Cerebellar cortex (tissue), 1 donor: ENCODE measurements around the gene LEMD3.

Experiments
- DNase-seq: peaks from one replicate; pipeline ENCODE4 v3.0.0-alpha.2; 2015; ENCODE audit warnings: low spot score

LEMD3 gene

DNA sequence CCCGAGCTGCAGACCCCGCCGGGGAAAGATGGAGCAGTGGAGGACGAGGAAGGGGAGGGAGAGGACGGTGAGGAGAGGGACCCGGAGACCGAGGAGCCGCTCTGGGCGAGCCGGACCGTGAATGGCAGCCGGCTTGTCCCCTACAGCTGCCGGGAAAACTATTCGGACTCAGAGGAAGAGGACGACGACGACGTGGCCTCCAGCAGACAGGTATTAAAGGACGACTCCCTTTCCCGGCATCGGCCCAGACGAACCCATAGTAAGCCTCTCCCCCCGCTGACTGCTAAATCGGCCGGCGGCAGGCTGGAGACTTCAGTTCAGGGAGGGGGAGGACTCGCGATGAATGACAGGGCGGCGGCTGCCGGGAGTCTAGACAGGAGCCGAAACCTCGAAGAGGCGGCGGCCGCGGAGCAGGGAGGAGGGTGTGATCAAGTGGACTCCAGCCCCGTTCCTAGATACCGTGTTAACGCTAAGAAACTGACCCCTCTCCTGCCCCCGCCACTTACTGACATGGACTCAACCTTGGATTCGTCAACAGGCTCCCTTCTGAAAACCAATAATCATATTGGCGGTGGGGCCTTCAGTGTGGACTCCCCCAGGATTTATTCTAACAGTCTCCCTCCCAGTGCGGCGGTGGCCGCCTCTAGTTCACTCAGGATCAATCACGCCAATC lies 962 bp downstream of the LEMD3 start:
- DNase-seq, result peak; percentile 68

DNA sequence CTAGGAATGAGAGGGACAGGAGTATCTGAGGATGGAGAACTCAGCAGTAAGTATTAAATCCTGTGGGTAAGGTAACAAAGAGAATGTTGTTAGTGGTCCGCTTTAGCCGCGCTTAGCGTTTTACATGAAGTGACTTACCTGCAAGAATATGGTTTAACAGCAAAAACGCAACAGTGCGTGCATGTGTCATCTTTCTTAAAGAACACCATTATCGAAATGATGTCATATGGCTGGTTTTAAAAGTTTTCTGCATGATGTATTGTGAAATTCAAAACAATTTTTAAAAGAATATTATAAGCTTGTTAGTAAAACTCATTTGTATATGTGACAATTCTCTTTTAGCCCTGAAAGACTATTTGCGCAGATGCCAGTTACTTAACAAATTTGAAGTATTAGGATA lies 1.7 kb downstream of the LEMD3 start:
- no peak for DNase-seq

DNA sequence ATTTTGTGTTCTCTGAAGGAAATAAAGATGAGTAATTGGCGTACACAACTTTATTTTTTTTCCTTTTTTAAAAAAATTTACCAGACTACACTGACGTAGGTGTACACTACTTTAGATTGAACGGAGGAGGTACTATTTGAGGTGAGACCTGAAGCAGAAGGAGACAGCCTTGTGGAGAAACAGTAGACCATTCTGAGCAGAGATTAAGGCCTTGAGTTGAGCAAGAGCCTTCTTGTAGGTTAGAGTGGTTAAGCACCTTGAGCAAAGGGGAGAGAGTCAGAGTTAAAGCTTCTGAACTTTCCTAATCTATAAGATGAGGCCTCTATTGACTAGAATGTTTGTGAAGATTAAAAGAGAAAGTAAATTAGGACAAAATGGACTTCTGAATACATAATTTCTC lies 2.5 kb downstream of the LEMD3 start:
- DNase-seq, result peak; percentile 41

DNA sequence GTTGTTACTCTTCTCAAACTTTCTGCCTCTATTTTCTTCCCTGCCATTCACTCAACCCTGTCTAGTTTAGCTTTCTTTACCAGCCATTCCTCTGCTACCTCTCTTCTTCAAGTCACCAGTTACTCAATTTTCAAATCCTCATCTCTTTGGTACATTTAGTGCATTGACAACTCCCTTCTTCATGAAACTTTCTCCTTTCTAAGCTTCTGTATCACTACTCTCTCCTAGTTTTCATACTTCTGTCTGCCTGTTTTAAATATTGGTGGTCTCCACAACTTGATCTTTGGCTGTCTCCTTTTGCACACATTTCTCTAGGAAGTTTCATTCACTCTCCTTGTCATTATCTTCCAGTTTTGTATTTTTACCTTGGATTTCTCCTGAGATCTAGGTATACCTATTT lies 6.0 kb downstream of the LEMD3 start:
- no peak for DNase-seq

DNA sequence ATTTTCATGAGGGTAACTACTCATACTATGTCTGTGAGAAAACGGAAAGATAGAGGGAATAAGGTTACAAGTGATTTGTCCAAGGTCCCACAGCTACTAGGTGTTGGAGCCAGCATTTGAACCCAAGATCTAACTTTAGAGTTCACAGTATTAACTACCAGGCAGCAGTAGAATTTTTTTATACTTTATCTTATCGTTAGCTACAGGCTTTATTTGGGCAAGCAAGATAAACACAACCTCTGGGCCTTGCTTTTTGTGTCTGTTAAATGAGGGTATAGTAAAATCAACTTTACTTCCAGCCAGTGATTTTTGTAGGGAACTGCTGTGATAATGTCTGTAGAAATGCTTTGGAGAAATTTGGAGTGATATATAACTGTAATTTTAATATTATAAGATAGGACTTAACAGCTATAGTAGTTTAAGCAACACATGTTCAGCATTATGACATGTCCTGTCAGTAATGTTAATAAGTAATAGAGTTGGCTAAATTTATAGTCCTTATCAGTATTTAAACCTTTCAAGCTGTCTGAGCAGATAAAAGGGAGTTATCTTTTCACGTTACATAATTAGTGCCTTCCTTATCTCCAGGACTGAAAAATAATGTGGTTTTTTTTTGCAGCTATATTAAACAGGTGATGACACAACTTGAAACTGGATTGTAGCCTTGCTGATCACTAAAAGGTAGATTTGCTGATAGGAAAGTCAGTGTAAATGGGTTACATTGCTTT lies 12.8 kb downstream of the LEMD3 start:
- DNase-seq, result no peak

DNA sequence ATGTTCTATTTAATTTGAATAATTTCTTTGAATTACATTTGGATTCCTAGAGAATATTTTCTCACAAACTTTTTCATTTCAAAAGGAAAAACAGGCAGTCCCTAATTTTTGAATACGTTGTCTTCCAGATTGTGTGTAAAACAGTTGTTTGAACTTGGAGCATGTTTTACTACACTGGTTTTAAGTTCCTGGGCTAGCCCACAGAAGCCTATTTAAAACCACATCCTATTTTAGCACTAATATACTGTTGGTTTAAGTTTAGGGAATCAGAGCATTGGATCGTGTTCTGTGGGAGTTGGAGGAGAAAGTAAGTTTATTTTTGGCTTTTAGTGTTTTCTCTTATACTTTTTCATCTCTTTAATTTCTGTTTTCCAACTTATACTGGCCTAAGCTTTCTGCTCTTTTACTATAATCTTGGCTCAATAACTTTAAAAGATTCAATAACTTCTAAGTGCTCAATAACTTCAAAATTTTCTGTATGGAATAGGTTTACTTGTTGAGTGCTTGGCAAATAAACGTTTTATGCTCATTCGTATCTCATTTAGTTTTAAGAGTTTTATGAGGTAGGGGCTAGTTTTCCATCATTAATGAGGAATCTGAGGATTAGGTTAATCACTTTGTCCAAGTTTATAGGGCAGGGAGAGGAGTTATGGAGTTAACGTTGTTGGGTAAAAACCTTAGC lies 14.9 kb downstream of the LEMD3 start:
- DNase-seq, result no peak

DNA sequence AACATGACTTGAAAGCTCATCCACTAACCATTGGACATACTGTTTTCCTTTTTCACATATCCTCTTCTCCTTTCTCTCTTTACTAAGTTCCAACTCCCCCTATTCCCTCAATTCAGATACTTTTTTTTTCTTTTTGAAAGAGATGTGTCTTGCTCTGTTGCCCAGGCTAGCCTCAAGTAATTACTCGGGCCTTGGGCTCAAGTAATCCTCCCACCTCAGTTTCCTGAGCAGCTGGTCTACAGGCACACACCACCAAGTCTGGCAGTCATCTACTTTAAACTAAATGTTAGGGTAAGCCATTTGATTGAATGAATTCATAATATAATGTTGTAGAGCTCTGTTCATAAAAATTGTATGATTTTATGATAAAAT lies 15.5 kb downstream of the LEMD3 start:
- no peak for DNase-seq

DNA sequence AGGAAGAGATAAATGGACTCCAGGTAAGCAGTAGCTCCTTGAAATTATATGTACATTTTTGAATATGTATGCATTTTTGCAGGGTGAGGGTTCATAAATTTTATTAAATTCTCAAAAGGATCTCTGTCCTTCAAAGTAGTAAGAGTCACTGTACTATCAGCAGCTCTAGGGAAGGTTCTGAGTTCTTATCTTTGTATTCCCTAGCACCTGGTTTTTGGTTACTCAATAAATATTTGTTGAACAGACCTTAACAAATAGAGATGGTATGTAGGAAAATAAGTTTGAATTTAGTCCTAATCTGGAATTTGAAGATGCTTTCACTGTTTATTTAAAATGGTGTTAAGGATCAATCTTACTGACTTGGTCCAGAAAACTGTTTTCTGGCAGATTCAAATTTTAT lies 18.3 kb downstream of the LEMD3 start:
- no peak for DNase-seq

DNA sequence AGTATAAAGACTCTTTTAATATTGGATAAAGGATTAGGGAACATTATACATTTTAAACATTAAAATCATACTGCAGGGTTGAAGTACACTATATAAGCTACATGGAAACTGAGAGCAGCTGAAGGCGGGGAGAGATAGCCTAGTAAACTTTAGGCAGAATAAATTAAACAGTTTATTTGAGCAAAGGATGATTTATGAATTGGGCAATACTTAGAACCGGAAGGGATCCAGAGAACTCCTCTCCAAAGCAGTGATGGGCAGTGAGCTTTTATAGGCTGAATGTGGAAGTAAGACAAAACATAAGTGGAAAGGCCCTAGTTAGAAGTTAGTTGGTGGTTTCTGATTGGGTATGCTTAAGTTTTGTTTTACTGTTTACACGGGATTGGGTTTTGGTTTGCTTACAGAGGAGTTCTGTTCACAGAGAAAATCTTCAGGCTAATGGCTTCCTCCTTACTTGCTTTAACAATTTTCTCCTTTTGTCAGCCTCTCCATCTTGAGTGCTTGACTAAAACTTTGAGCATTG lies 18.9 kb downstream of the LEMD3 start:
- no peak for DNase-seq

DNA sequence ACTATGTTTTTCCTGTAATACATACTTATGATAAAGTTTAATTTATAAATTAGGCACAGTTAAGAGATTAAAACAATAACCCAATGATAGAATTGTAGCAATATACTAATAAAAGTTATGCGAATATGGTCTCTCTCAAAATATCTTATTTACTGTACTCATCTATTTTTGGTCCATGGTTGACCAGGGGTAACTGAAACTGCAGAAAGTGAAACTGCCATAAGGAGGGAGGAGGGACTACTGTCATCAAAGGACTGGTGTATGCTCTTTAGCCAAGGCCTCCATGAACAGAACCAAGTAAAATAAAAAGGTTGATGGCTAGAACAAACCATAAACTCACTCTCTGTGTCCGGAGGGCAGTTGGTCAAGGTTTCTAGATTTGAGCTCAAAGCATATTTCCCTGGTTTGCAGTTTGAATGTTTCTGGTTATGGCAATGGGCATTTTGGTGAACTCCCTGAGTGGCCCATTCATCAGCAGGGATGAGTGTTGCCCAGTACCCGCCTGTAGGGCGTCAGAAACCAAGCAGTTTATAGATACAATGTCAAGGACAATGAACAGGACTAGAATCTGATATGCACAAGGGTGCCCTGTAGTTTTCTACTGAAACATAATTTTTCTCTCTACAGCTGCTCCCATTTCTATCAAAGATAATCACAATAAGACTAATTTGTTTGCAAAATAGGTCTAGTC lies 19.8 kb downstream of the LEMD3 start:
- DNase-seq, result no peak

DNA sequence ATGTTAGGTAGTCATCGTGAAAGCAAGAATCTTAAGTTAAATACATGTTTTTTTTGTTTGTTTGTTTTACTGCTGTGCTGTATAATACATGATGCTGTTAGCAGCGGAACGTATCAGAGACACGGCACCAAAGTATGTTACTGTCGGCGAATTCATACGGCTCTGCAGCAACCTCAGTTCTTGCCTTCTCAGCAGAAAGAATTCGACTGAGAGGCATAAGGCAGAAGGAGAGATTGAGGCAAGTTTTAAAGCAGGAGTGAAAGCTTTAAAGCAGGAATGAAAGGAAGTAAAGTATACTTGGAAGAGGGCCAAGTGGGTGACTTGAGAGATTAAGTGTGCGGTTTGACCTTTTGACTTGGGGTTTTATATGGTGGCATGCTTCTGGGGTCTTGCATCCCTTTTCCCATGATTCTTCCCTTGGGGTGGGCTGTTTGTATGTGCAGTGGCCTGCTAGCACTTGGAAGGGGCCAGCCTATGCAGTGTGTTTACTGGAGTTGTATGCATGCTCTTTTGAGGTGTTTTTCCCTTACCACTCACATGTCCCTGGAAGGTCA lies 23.7 kb downstream of the LEMD3 start:
- DNase-seq, result no peak

DNA sequence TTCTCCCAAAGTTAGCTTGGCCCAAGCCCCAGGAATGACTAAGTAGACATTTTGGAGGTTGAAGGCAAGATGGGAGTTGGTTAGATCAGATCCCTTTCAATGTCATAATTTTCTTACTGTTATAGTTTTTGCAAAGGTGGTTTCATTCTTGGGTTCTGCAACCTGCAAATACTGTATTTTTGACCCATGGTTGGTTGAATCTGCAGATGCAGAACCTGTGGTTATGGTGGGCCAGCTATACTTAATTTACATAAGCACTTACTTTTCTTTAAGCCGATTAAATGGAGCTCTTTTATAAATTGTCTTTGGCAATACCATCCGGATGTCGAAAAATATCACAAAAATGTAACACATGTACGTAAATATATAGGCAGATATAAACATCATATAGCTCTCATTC lies 25.6 kb downstream of the LEMD3 start:
- DNase-seq, result no peak

DNA sequence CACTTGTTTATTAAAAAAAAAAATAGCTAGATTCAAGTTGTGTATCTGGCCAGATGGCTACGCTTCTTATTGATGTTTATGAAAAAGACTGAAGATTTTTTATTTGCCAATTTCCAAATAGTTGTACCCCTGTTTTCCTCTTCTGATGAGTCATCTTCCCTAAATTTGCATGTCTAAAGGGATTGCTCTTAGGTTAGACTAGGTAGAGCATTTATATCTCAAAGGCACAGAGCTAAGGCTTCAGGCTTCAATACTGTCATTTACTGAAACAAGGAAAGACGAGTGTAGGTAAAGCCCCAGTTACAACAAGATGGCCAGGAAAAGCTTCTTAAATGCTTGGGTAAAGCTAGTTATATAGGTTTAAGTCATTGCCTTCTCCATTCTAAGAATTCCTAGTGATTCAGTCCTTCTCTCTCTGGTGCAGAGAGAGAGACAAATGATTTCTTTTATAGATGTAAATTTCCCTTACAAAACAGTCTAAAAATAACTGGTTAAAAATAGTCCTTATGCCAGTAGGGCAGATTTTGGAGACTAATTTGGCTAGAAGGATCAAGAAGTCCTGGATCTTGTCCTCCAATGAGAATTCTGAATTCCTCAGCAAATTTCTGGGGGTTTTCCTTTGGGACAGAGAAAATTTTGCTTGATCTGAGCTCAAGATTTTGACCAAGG lies 26.1 kb downstream of the LEMD3 start:
- DNase-seq, result no peak

DNA sequence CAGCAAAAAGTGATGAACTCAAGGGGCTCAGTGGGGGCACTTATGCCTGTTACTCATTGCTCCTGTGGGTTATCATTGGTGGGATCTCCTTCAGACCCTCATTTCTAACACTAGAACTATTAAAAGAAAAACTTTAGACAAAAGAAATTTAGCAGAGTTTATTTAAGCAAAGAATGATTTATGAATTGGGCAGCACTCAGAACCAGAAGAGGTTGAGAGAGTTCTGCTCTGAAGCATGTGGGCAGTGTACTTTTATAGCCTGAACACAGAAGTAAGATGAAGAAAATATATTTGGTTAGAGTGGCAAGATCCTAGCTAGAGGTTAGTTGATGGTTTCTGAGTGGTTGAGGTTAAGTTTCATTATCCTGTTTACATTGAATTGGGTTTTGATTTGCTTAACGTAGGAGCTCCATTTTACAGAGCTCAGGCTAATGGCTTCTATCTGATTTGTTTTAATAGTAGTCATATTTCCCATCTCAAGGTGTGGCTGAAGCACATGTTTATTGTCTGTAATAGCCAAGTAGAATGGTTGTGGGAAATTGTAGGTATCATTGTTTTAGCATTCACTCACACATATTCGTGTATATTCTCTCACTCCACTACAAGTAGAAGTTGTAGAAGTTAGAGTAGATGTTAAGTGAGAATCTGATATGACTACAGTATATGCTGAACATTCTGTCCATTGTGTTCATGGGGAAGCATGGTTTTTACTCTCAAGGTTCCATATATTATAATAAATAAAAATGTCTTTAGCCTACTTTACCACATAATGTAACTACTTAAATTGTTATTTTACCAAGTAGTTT lies 27.6 kb downstream of the LEMD3 start:
- DNase-seq, result no peak

DNA sequence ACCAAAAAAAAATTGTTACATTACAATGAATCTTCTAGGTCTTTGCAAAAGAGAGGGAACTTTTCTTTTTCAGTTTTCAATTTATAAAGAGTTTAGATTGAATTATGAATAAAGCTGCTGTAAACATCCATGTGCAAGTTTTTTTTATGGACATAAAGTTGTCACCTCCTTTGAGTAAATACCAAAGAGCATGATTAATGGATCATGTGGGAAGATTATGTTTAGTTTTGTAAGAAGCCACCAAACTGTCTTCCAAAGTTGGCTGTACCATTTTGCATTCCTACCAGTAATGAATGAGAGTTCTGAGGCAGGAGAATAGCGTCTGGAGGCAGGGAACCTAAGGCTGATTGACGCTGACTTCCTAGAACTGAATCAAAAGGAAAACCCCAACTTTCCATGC lies 30.2 kb downstream of the LEMD3 start:
- DNase-seq, result no peak

DNA sequence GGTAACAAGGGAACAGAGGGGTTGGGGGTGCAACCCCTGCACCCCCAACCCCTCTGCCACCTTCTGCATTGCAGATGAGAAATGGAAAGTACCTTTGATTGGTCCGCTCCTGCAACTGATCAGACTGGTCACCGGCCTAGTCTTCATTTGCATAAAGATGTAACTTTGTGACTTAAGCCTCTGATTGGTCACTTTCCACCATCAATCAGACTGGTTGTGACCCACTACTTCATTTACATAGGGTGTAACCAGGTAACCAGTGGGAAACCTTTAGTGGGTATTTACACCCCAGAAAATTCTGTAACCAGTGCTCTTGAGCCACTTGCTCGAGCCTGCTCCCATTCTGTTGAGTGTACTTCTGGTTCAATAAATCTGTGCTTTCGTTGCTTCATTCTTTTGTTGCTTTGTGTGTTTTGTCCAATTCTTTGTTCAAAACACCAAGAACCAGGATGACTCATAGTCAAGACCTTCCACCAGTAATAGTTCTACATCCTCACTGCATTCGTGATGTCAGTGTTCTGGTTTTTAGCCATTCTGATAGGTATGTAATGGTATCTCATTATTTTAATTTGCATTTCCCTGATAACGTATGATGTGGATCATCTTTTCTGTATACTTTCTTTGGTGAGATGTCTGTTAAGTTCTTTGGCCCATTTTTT lies 30.8 kb downstream of the LEMD3 start:
- DNase-seq, result no peak

DNA sequence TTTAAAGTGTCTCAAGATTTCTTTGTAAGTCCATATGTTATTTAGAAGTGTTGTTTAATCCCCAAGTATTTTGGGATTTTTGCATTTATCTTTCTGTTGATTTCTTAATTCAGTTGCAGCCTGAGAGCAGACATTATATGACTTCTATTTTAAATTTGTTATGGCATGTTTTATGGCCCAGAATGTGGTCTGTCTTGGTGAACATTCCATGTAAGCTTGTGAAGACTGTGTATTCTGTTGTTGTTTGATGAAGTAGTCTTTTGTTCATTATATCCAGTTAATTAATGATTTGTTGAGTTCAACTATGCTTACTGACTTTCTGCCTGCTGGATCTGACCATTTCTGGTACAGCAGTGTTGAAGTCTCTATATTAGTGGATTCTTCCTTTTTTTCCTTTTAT lies 34.0 kb downstream of the LEMD3 start:
- DNase-seq, result no peak

DNA sequence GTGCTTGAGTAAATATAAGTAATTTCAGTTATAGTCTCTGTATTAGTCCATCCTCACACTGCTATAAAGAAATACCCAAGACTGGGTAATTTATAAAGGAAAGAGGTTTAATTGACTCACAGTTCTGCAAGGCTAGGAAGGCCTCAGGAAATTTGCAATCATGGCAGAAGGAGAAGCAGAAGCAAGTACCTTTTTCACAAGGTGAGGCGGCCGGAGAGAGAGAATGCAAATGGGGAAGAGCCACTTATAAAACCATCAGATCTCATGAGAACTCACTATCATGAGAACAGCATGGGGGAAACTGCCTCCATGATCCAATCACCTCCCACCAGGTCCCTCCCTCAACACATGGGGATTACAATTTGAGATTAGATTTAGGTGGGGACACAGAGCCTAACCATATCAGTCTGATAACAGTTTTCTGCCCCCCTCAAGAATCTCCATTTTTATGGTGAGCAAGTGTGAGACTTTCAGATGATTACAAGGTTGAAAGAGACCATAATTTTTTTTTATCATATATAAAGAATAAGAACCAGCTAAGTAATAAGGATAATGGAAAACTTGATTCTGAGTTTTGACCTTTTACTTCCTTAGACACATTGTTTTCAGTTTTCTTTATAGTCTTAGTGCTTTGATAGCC lies 35.6 kb downstream of the LEMD3 start:
- DNase-seq, result no peak

DNA sequence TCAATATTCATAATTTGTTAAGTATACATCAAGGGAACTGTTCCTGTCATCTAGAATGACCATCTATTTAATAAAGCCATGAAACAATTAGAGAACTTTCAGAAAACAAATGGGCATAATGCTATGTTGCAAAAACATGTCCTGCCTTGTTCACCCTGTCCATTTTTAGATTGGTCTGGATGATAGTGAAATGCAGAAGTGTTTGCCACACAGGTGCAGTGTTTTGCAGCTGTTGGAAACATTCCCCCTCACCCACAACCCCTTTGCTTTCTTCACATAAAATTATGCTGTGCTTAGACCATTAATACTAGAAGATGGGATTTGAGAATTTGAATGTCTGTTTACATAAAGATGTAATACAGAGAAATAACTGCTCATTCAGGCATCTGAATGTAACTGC lies 36.5 kb downstream of the LEMD3 start:
- no peak for DNase-seq

DNA sequence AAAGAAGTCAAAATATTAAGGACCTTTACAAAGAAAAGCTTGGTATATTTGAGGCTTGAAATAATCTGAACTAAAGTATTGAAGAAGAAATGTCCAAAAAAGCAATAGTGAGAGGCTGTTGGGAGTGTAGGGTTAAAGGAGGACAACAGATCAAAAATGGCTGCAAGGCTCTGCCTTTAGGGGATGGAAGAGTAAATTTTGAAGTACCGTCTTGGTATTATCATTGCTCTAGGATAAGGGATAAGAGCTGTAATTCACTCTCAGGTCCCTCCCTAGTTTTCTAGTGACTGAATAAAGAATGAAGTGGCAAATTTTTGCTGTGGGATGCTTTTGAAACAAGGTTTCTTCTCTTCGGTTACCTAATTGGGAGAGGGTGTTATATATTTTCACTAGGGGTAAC lies 38.7 kb downstream of the LEMD3 start:
- DNase-seq, result no peak
